Left ventricle myocardium inferior (tissue), 1 donor: Measurements from ENCODE around the gene MEF2D. TPM values are rescaled to one million over a fixed set of nuclear protein-coding genes. Genes with fewer than 3 reads are reported as not detected.

Source experiments
- DNase-seq: peaks from one replicate; pipeline ENCODE4 v3.0.0-alpha.2; 2020
- H3K27ac ChIP-seq: fragments of 200-600 bp; replicated peaks from 2 replicates; pipeline ENCODE4 v1.8.0; 2021
- H3K27me3 ChIP-seq: fragments of 200-600 bp; 2 replicates; pipeline ENCODE4 v1.8.0; 2021; ENCODE audit warnings: low read depth
- H3K36me3 ChIP-seq: fragments of 200-600 bp; 2 replicates; pipeline ENCODE4 v1.8.0; 2021
- H3K4me1 ChIP-seq: fragments of 200-600 bp; 2 replicates; pipeline ENCODE4 v1.8.0; 2021
- H3K4me3 ChIP-seq: fragments of 200-600 bp; 2 replicates; pipeline ENCODE4 v1.8.0; 2021; ENCODE audit warnings: mild to moderate bottlenecking, moderate library complexity
- H3K9me3 ChIP-seq: fragments of 200-600 bp; replicated peaks from 2 replicates; pipeline ENCODE4 v1.8.0; 2021
- intact Hi-C: fragments of 100-400 bp; cut with micrococcal nuclease; formaldehyde crosslinking; loops from one replicate; pipeline ENCODE4 v1.11.0; 2022
- total RNA-seq: library from RNA; stranded (reverse); fragmentation: NEBNext Ultra II Directional; extraction: Animal tissue kit (Norgen Biotek cat#: 25700); gene quantifications from one replicate; pipeline ENCODE4 v1.2.1, GENCODE V29; 2021
- TF ChIP-seq, protein P1 (sequence below): fragments of 200-600 bp; IDR thresholded peaks from 2 replicates; pipeline ENCODE4 v1.8.0; 2021; ENCODE audit warnings: antibody characterized with exemption, mild to moderate bottlenecking, borderline replicate concordance
- donor health status: DM: no; HTN: yes; CAD: no; lungs with severe emphysema.

Gene MEF2D
- total RNA-seq, 1 donor from 2014 or later, result 96.8 TPM

DNA sequence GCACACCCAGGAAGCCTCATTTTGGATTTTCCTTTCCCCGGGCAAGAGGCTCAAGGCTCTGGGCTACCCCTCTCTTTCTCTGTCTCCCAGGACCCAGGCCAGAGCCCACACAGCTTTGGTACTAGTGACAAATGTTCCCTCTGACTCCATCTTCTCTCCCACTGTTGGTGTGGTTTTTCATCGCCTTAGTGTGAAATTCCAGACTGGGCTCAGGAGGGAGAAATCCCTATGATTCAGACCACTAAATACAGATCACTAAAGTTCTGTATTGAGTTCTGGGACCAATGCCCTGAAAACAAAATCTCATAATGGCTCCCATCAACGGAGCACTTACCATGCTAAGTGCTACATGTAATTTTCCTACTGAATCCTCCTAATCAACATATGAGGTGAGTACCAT lies 45.7 kb upstream of the MEF2D start:
- no peak overlapping the region for H3K27ac ChIP-seq
- TF ChIP-seq, protein P1, sequence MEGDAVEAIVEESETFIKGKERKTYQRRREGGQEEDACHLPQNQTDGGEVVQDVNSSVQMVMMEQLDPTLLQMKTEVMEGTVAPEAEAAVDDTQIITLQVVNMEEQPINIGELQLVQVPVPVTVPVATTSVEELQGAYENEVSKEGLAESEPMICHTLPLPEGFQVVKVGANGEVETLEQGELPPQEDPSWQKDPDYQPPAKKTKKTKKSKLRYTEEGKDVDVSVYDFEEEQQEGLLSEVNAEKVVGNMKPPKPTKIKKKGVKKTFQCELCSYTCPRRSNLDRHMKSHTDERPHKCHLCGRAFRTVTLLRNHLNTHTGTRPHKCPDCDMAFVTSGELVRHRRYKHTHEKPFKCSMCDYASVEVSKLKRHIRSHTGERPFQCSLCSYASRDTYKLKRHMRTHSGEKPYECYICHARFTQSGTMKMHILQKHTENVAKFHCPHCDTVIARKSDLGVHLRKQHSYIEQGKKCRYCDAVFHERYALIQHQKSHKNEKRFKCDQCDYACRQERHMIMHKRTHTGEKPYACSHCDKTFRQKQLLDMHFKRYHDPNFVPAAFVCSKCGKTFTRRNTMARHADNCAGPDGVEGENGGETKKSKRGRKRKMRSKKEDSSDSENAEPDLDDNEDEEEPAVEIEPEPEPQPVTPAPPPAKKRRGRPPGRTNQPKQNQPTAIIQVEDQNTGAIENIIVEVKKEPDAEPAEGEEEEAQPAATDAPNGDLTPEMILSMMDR, result no peak
- intact Hi-C loops, result no loop called here
- no peak overlapping the region for H3K4me3 ChIP-seq
- DNase-seq, result no peak
- H3K27me3 ChIP-seq, result no peaks in the 10 kb centered on the region
- H3K36me3 ChIP-seq, result no peaks in the 10 kb centered on the region
- H3K4me1 ChIP-seq, result peaks cover 14% of the 10 kb centered on the region
- H3K9me3 ChIP-seq, result no peaks in the 10 kb centered on the region

GRCh38 chr1:156544592-156545102 lies 44.1 kb upstream of the MEF2D start:
- H3K27ac ChIP-seq, result no peak overlapping the region
- no peaks in the 10 kb centered on the region for H3K9me3 ChIP-seq
- DNase-seq, result no peak
- H3K4me3 ChIP-seq, result no peak overlapping the region
- no peaks in the 10 kb centered on the region for H3K27me3 ChIP-seq
- peaks cover 4% of the 10 kb centered on the region for H3K4me1 ChIP-seq
- H3K36me3 ChIP-seq, result no peaks in the 10 kb centered on the region
- TF ChIP-seq, protein P1, result no peak
- intact Hi-C loops, result no loop called here

DNA sequence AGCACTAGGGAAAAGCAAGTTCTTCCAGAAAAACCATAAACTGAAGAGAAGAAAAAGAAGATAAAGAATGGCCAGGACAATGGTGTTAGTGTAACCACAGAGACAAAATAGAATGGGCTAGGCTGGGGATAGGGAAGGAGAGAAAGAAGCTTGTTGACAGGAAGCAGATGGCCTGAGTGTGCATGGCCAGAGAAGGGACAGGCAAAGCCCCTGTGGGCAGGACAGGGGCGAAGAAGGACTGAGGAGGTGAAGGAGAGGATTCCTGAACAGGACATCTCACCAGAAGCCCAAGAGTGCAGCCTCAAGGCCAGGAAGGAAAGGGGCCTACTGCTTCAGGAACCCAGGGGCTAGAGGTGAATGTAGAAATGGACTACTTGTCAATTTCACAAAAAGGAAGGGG lies 42.5 kb upstream of the MEF2D start:
- TF ChIP-seq, protein P1, result no peak
- no peak for DNase-seq
- intact Hi-C loops, result no loop called here
- Histone ChIP-seq H3K4me3 (no peak overlapping the region), H3K9me3 (no peaks in the 10 kb centered on the region), H3K36me3 (no peaks in the 10 kb centered on the region), H3K4me1 (peaks cover 2% of the 10 kb centered on the region), H3K27me3 (no peaks in the 10 kb centered on the region), H3K27ac (no peak overlapping the region)

- intact Hi-C loops, result no loop called here
- TF ChIP-seq, protein P1, result no peak
- no peaks in the 10 kb centered on the region for H3K27me3 ChIP-seq
- no peak overlapping the region for H3K27ac ChIP-seq
- H3K9me3 ChIP-seq, result no peaks in the 10 kb centered on the region
- no peak for DNase-seq
- no peak overlapping the region for H3K4me3 ChIP-seq
- no peaks in the 10 kb centered on the region for H3K36me3 ChIP-seq
- H3K4me1 ChIP-seq, result no peaks in the 10 kb centered on the region
Observed at GRCh38 chr1:156540955-156541354, 40.4 kb upstream of the MEF2D start.

DNA sequence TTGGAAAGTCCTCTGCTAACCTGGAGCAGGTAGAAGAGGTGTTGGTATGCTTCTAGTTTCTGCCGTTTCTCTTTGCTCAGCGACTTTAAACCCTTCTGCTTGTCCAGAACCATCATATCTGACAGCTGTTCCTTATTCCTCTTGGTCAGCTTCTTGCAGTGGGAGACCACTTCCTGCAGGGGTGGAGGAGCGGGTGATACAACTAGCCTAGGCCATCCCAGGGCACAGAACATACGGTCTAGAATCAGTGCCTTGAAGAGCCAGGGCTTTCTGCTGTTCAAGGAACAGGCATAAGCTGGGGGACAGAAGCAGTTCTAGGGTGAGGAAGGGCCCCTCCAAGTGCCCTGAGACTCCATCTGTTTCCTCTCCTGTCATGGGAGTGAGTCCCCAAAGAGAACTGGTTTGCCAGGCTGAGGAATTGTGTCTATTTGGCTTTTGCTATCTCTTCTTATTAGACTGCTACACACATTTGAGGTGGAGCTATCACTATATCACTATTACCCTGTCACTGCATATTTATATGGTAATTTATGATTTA lies 39.3 kb upstream of the MEF2D start:
- no peak overlapping the region for H3K4me3 ChIP-seq
- no peaks in the 10 kb centered on the region for H3K9me3 ChIP-seq
- no peaks in the 10 kb centered on the region for H3K36me3 ChIP-seq
- no peak overlapping the region for H3K27ac ChIP-seq
- no peak for DNase-seq
- TF ChIP-seq, protein P1, result no peak
- intact Hi-C loops, result no loop called here
- H3K4me1 ChIP-seq, result no peaks in the 10 kb centered on the region
- H3K27me3 ChIP-seq, result no peaks in the 10 kb centered on the region
